Measurements from ENCODE around the gene HDGFL1. TPM values are rescaled to one million over a fixed set of nuclear protein-coding genes. Genes with fewer than 3 reads are reported as not detected.

The HDGFL1 gene
- total RNA-seq, 1 experiment from 2014 or later = not detected

- CTCF ChIA-PET = interaction anchor here (0.7 kb wide), 2 partner anchors 12 to 50 kb away, joined by 3 read pairs; no protein-coding TSS in a partner anchor
These were observed 11.0 kb upstream of the HDGFL1 start for GRCh38 chr6:22558288-22558882.

DNA sequence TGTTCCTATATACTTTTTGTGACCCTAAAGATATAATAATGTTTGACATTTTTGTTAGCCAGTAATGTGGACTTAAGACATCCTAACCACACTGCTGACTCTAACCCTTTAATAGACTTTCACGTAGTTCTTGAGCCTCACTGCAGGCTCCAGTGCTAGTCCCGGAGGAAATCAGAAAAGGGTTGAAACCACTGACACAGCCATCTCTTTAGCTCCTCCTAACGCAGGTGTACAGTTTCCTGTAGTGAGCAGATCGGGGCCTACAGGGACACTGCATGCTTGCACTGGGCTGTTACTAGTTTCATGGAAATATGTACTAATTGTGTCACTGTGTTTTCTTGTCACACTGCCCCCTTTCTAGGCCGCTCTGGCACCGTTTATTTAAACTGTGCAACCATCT lies 512 bp upstream of the HDGFL1 start:
- no TSS peak for BruUV-seq (replicated peaks)
- DNase-seq (ENCODE audit: unreplicated experiment) = no peak
- H3K27me3 Mint-ChIP-seq (ENCODE audit: insufficient read depth, unreplicated experiment) = no peaks in the 10 kb centered on the region
- TF ChIP-seq, protein P1, sequence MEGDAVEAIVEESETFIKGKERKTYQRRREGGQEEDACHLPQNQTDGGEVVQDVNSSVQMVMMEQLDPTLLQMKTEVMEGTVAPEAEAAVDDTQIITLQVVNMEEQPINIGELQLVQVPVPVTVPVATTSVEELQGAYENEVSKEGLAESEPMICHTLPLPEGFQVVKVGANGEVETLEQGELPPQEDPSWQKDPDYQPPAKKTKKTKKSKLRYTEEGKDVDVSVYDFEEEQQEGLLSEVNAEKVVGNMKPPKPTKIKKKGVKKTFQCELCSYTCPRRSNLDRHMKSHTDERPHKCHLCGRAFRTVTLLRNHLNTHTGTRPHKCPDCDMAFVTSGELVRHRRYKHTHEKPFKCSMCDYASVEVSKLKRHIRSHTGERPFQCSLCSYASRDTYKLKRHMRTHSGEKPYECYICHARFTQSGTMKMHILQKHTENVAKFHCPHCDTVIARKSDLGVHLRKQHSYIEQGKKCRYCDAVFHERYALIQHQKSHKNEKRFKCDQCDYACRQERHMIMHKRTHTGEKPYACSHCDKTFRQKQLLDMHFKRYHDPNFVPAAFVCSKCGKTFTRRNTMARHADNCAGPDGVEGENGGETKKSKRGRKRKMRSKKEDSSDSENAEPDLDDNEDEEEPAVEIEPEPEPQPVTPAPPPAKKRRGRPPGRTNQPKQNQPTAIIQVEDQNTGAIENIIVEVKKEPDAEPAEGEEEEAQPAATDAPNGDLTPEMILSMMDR (IDR thresholded peaks at IDR 0.05; ENCODE audit: unreplicated experiment) = no peak
- H3K27ac Mint-ChIP-seq (ENCODE audit: low read depth, unreplicated experiment) = no peak overlapping the region
- CTCF ChIA-PET = no interaction called here
- H3K9me3 Mint-ChIP-seq (ENCODE audit: unreplicated experiment) = no peaks in the 10 kb centered on the region
- intact Hi-C loops (cut with micrococcal nuclease) = no loop called here
- H3K4me1 Mint-ChIP-seq (ENCODE audit: insufficient read depth, unreplicated experiment) = no peaks in the 10 kb centered on the region
- H3K36me3 Mint-ChIP-seq (ENCODE audit: insufficient read depth, unreplicated experiment) = no peaks in the 10 kb centered on the region
- POLR2A ChIA-PET = no interaction called here
- H3K4me3 Mint-ChIP-seq (ENCODE audit: unreplicated experiment) = no peak overlapping the region

More at GRCh38 chr6:22558288-22558882, 11.0 kb upstream of the HDGFL1 start:
- DNase-seq (ENCODE audit: unreplicated experiment) = no peak
- Mint-ChIP-seq H3K27ac (ENCODE audit: low read depth, unreplicated experiment) (no peak overlapping the region), H3K27me3 (ENCODE audit: insufficient read depth, unreplicated experiment) (no peaks in the 10 kb centered on the region), H3K4me3 (ENCODE audit: unreplicated experiment) (no peak overlapping the region), H3K4me1 (ENCODE audit: insufficient read depth, unreplicated experiment) (no peaks in the 10 kb centered on the region), H3K36me3 (ENCODE audit: insufficient read depth, unreplicated experiment) (no peaks in the 10 kb centered on the region), H3K9me3 (ENCODE audit: unreplicated experiment) (no peaks in the 10 kb centered on the region)
- no TSS peak for BruUV-seq (replicated peaks)
- TF ChIP-seq, protein P1 (IDR thresholded peaks at IDR 0.05; ENCODE audit: unreplicated experiment) = no peak
- POLR2A ChIA-PET = no interaction called here
- intact Hi-C loops (cut with micrococcal nuclease) = no loop called here

- CTCF ChIA-PET = no interaction called here
- Mint-ChIP-seq H3K4me3 (ENCODE audit: unreplicated experiment) (no peak overlapping the region), H3K36me3 (ENCODE audit: insufficient read depth, unreplicated experiment) (no peaks in the 10 kb centered on the region), H3K4me1 (ENCODE audit: insufficient read depth, unreplicated experiment) (no peaks in the 10 kb centered on the region), H3K9me3 (ENCODE audit: unreplicated experiment) (no peaks in the 10 kb centered on the region), H3K27me3 (ENCODE audit: insufficient read depth, unreplicated experiment) (no peaks in the 10 kb centered on the region), H3K27ac (ENCODE audit: low read depth, unreplicated experiment) (no peak overlapping the region)
- TF ChIP-seq, protein P1 (IDR thresholded peaks at IDR 0.05; ENCODE audit: unreplicated experiment) = no peak
- BruUV-seq (replicated peaks) = no TSS peak
- DNase-seq (ENCODE audit: unreplicated experiment) = no peak
- POLR2A ChIA-PET = no interaction called here
- intact Hi-C loops (cut with micrococcal nuclease) = no loop called here
These were observed 802 bp downstream of the HDGFL1 start for GRCh38 chr6:22570185-22570551.

- intact Hi-C loops (cut with micrococcal nuclease) = no loop called here
- Mint-ChIP-seq H3K9me3 (ENCODE audit: unreplicated experiment) (no peaks in the 10 kb centered on the region), H3K36me3 (ENCODE audit: insufficient read depth, unreplicated experiment) (no peaks in the 10 kb centered on the region), H3K4me1 (ENCODE audit: insufficient read depth, unreplicated experiment) (peaks cover 11% of the 10 kb centered on the region), H3K27ac (ENCODE audit: low read depth, unreplicated experiment) (no peak overlapping the region), H3K4me3 (ENCODE audit: unreplicated experiment) (no peak overlapping the region), H3K27me3 (ENCODE audit: insufficient read depth, unreplicated experiment) (no peaks in the 10 kb centered on the region)
- BruUV-seq (replicated peaks) = no TSS peak
- TF ChIP-seq, protein P1 (IDR thresholded peaks at IDR 0.05; ENCODE audit: unreplicated experiment) = no peak
- CTCF ChIA-PET = no interaction called here
- DNase-seq (ENCODE audit: unreplicated experiment) = no peak
- POLR2A ChIA-PET = interaction anchor here (1.1 kb wide), 1 partner anchor 82 kb away, joined by 3 read pairs; no protein-coding TSS in a partner anchor
These were observed 5.8 kb downstream of the HDGFL1 start for GRCh38 chr6:22575190-22575589.
